IMR-90 (cell line): ENCODE data around the gene STRADA. TPM values are rescaled to one million over a fixed set of nuclear protein-coding genes. Genes with fewer than 3 reads are reported as not detected.

ENCODE experiments used
- ATAC-seq: fragments of 200-7000 bp; cut with Tn5 transposase; 2 replicates; pipeline ENCODE4 v1.9.1; 2020; ENCODE audit warnings: low read depth, mild to moderate bottlenecking, moderate library complexity
- BruUV-seq: library from RNA; stranded (reverse); fragments of 400-500 nt; replicated peaks from 2 replicates; lab custom pipeline; 2021; lab: Mats Ljungman, UMichigan
- CTCF ChIA-PET: fragments of 300-600 bp; formaldehyde crosslinking; extraction: SDS; loops from one replicate; lab custom pipeline; 2021; ENCODE audit warnings: antibody characterized with exemption; lab: Yijun Ruan, JAX
- POLR2A ChIA-PET: fragments of 300-600 bp; sonication (Branson Sonifier 250); formaldehyde crosslinking; loops from one replicate; lab custom pipeline; 2022; ENCODE audit warnings: antibody characterized with exemption; ENCODE audit not compliant: unreplicated experiment; lab: Charles Lee
- DNase-seq: peaks from one replicate; pipeline ENCODE4 v3.0.0; 2013
- H2AFZ ChIP-seq: replicated peaks from 2 replicates; pipeline ENCODE3; 2013; ENCODE audit warnings: low read length, mild to moderate bottlenecking; ENCODE audit not compliant: poor library complexity
- H2AK5ac ChIP-seq: 2 replicates; pipeline ENCODE4 v1.6.1; 2013; ENCODE audit warnings: low read depth, low read length, inconsistent platforms
- H2AK9ac ChIP-seq: replicated peaks from 2 replicates; pipeline ENCODE3; 2013; ENCODE audit warnings: mild to moderate bottlenecking, low read depth, low read length, moderate library complexity; ENCODE audit not compliant: poor library complexity
- H2BK120ac ChIP-seq: 2 replicates; pipeline ENCODE4 v1.6.1; 2013; ENCODE audit warnings: low read depth, low read length, inconsistent platforms
- H2BK15ac ChIP-seq: 3 replicates; pipeline ENCODE4 v1.6.1; 2013; ENCODE audit warnings: low read depth, low read length, inconsistent platforms
- H2BK20ac ChIP-seq: 2 replicates; pipeline ENCODE4 v1.6.1; 2013; ENCODE audit warnings: low read depth, mild to moderate bottlenecking, inconsistent platforms, low read length, moderate library complexity
- H2BK5ac ChIP-seq: 2 replicates; pipeline ENCODE4 v1.6.1; 2013; ENCODE audit warnings: mild to moderate bottlenecking, low read depth, low read length, inconsistent platforms; ENCODE audit not compliant: poor library complexity, severe bottlenecking
- H3K14ac ChIP-seq: replicated peaks from 2 replicates; pipeline ENCODE4 v1.6.1; 2013; ENCODE audit warnings: low read depth, low read length, inconsistent platforms
- H3K18ac ChIP-seq: 2 replicates; pipeline ENCODE4 v1.6.1; 2013; ENCODE audit warnings: low read depth, low read length, control low read depth
- H3K23ac ChIP-seq: 2 replicates; pipeline ENCODE4 v1.6.1; 2013; ENCODE audit warnings: low read depth, low read length, inconsistent platforms
- H3K27ac ChIP-seq: 2 replicates; pipeline ENCODE4 v1.5.1; 2013; ENCODE audit warnings: mild to moderate bottlenecking, control low read depth, low read length; ENCODE audit not compliant: insufficient read depth
- H3K27me3 ChIP-seq: 2 replicates; pipeline ENCODE4 v1.6.1; 2013; ENCODE audit warnings: low read length; ENCODE audit not compliant: control insufficient read depth, insufficient read depth
- H3K36me3 ChIP-seq: 2 replicates; pipeline ENCODE4 v1.6.1; 2013; ENCODE audit warnings: low read length, mixed read lengths; ENCODE audit not compliant: control insufficient read depth, insufficient read depth
- H3K4ac ChIP-seq: 2 replicates; pipeline ENCODE4 v1.6.1; 2013; ENCODE audit warnings: low read depth, low read length, inconsistent platforms
- H3K4me1 ChIP-seq: 2 replicates; pipeline ENCODE4 v1.6.1; 2013; ENCODE audit warnings: low read length, mixed read lengths; ENCODE audit not compliant: control insufficient read depth, insufficient read depth
- H3K4me2 ChIP-seq: 2 replicates; pipeline ENCODE4 v1.6.1; 2013; ENCODE audit warnings: low read depth, mild to moderate bottlenecking, control low read depth, low read length, moderate library complexity
- H3K4me3 ChIP-seq: 2 replicates; pipeline ENCODE4 v1.5.1; 2013; ENCODE audit warnings: low read depth, mild to moderate bottlenecking, control low read depth, low read length, moderate library complexity; ENCODE audit not compliant: insufficient read depth
- H3K56ac ChIP-seq: 2 replicates; pipeline ENCODE4 v1.6.1; 2013; ENCODE audit warnings: low read length, inconsistent platforms; ENCODE audit not compliant: insufficient read depth; ENCODE audit errors: extremely low read depth
- H3K79me1 ChIP-seq, 2 experiments: 2 replicates each; pipeline ENCODE4 v1.6.1; 2013; ENCODE audit warnings: low read length in 2 of 2, inconsistent platforms in 1 of 2, low read depth in 1 of 2
- H3K9ac ChIP-seq: 2 replicates; pipeline ENCODE4 v1.6.1; 2013; ENCODE audit warnings: low read depth, low read length, control low read depth
- H3K9me1 ChIP-seq: 2 replicates; pipeline ENCODE4 v1.6.1; 2013; ENCODE audit warnings: low read length, inconsistent platforms; ENCODE audit not compliant: insufficient read depth
- H3K9me3 ChIP-seq: 2 replicates; pipeline ENCODE4 v1.6.1; 2013; ENCODE audit warnings: low read length; ENCODE audit not compliant: control insufficient read depth, insufficient read depth
- H4K20me1 ChIP-seq: 2 replicates; pipeline ENCODE4 v1.6.1; 2013; ENCODE audit warnings: low read length, inconsistent platforms; ENCODE audit not compliant: insufficient read depth
- H4K5ac ChIP-seq: 2 replicates; pipeline ENCODE4 v1.6.1; 2013; ENCODE audit warnings: mild to moderate bottlenecking, low read depth, low read length, control low read depth
- H4K8ac ChIP-seq, 2 experiments: 2 replicates each; pipeline ENCODE4 v1.6.1; 2013; ENCODE audit warnings: low read depth in 2 of 2, low read length in 2 of 2, control low read depth in 1 of 2, inconsistent platforms in 1 of 2
- H4K91ac ChIP-seq: 2 replicates; pipeline ENCODE4 v1.6.1; 2013; ENCODE audit warnings: low read depth, low read length, inconsistent platforms; ENCODE audit not compliant: insufficient read depth
- BHLHE40 ChIP-seq: fragments of 150-350 bp; IDR thresholded peaks from 2 replicates; pipeline ENCODE4 v1.6.1; 2016; ENCODE audit warnings: mild to moderate bottlenecking, low read depth, low read length
- RCOR1 ChIP-seq: IDR thresholded peaks from 2 replicates; pipeline ENCODE4 v1.6.1; 2012; ENCODE audit warnings: mild to moderate bottlenecking, low read length, improper control_type of control experiment; ENCODE audit not compliant: insufficient replicate concordance
- WGBS, 2 experiments: methylation state at CpG; one replicate each; pipeline versions ENCODE4 v1.1.5 to v1.1.7; 2013; ENCODE audit warnings: missing lambda C conversion rate in 2 of 2; ENCODE audit not compliant: insufficient read length in 1 of 2; ENCODE audit errors: extremely low coverage in 2 of 2; 5-methylcytosine and 5-hydroxymethylcytosine counted together
- dilution Hi-C: fragments of 300-500 bp; cut with HindIII; formaldehyde crosslinking; loops from one replicate; pipeline ENCODE4 v1.14.3; 2018; ENCODE audit warnings: low sequenced_read_pairs; ENCODE audit not compliant: unreplicated experiment
- in situ Hi-C: fragments of 300-500 bp; cut with MboI; formaldehyde crosslinking; loops from 3 replicates; pipeline ENCODE4 v1.14.3; 2019; ENCODE audit warnings: low sequenced_read_pairs, inconsistent platforms, mixed read lengths
- intact Hi-C: fragments of 100-400 bp; cut with micrococcal nuclease; formaldehyde crosslinking; loops from 2 replicates; pipeline ENCODE4 v1.10.0; 2022
- polyA plus RNA-seq, 3 experiments: library from polyadenylated mRNA; depleted of rRNA; stranded (reverse); fragments of >200 nt; gene quantifications; 2 replicates each; pipeline ENCODE4 v1.2.3, GENCODE V29; 2012; ENCODE audit warnings: low replicate concordance in 1 of 3
- total RNA-seq: library from RNA; depleted of rRNA; stranded (reverse); fragments of >200 nt; gene quantifications from 2 replicates; pipeline ENCODE4 v1.2.3, GENCODE V29; 2012

Gene STRADA
- total and polyA plus RNA-seq, 2 of the 4 experiments (the other 2 are of a cell fraction), result 19.9 to 30.9 TPM

DNA sequence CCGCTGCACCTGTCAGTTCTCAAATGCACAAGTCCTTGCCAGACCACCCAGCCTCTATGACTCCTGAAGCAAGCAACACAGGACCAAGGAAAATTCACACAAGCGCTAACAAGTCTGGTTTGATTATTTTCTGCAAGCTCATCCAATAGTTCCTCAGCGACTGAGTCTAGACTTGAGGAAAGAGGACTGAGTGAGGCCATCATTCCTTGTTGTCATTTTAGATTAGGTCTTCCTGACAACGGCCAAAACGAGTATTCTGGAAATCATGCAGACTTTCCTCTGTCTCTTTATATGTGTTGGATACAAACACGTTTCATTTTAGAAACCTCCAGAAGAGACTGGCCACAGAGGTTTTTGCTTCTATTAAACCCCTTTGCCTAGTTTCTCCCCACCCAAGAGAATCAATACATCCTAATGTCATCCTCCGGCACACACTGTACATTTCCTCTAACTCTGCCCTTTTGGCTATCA lies 31.2 kb upstream of the STRADA start:
- intact Hi-C loops, result no loop called here
- Histone ChIP-seq H3K9me1 (peaks cover 2% of the 10 kb centered on the region), H4K20me1 (peaks cover 62% of the 10 kb centered on the region), H3K4me3 (peak overlapping the region; percentile 75), H2BK15ac (no peak overlapping the region), H4K8ac (peak overlapping the region; percentile 13 to 81; a peak in 2 of 4 replicates), H2AK5ac (peak overlapping the region; percentile 69), H3K36me3 (peaks cover 5% of the 10 kb centered on the region), H2BK20ac (no peak overlapping the region), H3K4ac (peak overlapping the region; percentile 68), H3K4me1 (0 out of 2 replicates have a peak, but pooled peaks cover 2% of the 10 kb centered on the region), H4K91ac (peak overlapping the region; percentile 16; the same call in 1 of the 2 replicates), H2AFZ (peak overlapping the region; percentile 96), H3K27me3 (no peaks in the 10 kb centered on the region), H3K9me3 (no peaks in the 10 kb centered on the region), H2BK5ac (peak overlapping the region; percentile 91), H3K56ac (peak overlapping the region; percentile 58), H3K27ac (peak overlapping the region; percentile 84), H3K23ac (peak overlapping the region; percentile 43), H3K4me2 (peak overlapping the region; percentile 98), H2AK9ac (peak overlapping the region; percentile 100), H2BK120ac (no peak overlapping the region), H3K18ac (peak overlapping the region; percentile 6; the same call in 1 of the 2 replicates), H3K9ac (peak overlapping the region; percentile 83), H4K5ac (peak overlapping the region; percentile 10; the same call in 1 of the 2 replicates), H3K14ac (peak overlapping the region; percentile 86), H3K79me1 (peaks cover 0 to 36% of the 10 kb centered on the region in 2 experiments; a peak in 2 of 4 replicates)
- dilution Hi-C loops, result no loop called here
- TSS peak; percentile 13 for BruUV-seq
- DNase-seq (peak; percentile 31), ATAC-seq (no peak)
- ChIA-PET CTCF (interaction anchor here (1.1 kb wide), 1 partner anchor 10 kb away, joined by 4 read pairs; no protein-coding TSS in a partner anchor), POLR2A (interaction anchor here (1.5 kb wide), 1 partner anchor 10 kb away, joined by 3 read pairs; no protein-coding TSS in a partner anchor)
- in situ Hi-C loops, result no loop called here
- TF ChIP-seq BHLHE40, result 0 out of 2 replicates have a peak, but pooled peaks have one; percentile 2
- TF ChIP-seq RCOR1, result no peak
- WGBS, 2 experiments, result 20% methylated on average over 2 of the region's 7 CpGs; no CpG with 5 or more reads in 1 of the 2 experiments
